Neural cell (in vitro differentiated cells): ENCODE measurements around the gene RELCH.

Experiments
- CTCF ChIP-seq: fragments of 450-650 bp; IDR thresholded peaks from 2 replicates; pipeline ENCODE4 v1.5.1; 2014; ENCODE audit warnings: antibody characterized with exemption, mild to moderate bottlenecking, moderate library complexity; ENCODE audit not compliant: poor library complexity, severe bottlenecking
- EP300 ChIP-seq: fragments of 450-650 bp; conservative IDR thresholded peaks from 2 replicates; pipeline ENCODE4 v1.6.1; 2014; ENCODE audit warnings: antibody characterized with exemption, mild to moderate bottlenecking, moderate library complexity; ENCODE audit not compliant: poor library complexity, severe bottlenecking
- EZH2 ChIP-seq: fragments of 200-600, 300-800 bp; shearing (Covaris generic), sonication (generic); IDR thresholded peaks from 2 replicates; pipeline ENCODE4 v1.6.1; 2014; ENCODE audit warnings: antibody characterized with exemption, low read length, borderline replicate concordance, mild to moderate bottlenecking; ENCODE audit not compliant: insufficient read depth, poor library complexity, severe bottlenecking
- POLR2AphosphoS5 ChIP-seq: IDR thresholded peaks from 2 replicates; pipeline ENCODE4 v1.6.1; 2012

- TF ChIP-seq CTCF (no peak), POLR2AphosphoS5 (no peak), EP300 (no peak), EZH2 (no peak)
These were observed 24.3 kb downstream of the RELCH start for GRCh38 chr18:62211325-62211828.
